ENCODE results near the gene TTC23. TPM values are rescaled to one million over a fixed set of nuclear protein-coding genes. Genes with fewer than 3 reads are reported as not detected.

The TTC23 gene
- total and polyA plus RNA-seq, 9 of the 15 experiments (the other 6 are each of a cell fraction or from before 2014, with no cell fraction given), result 0.41 to 4.5 (median 2.5) TPM

DNA sequence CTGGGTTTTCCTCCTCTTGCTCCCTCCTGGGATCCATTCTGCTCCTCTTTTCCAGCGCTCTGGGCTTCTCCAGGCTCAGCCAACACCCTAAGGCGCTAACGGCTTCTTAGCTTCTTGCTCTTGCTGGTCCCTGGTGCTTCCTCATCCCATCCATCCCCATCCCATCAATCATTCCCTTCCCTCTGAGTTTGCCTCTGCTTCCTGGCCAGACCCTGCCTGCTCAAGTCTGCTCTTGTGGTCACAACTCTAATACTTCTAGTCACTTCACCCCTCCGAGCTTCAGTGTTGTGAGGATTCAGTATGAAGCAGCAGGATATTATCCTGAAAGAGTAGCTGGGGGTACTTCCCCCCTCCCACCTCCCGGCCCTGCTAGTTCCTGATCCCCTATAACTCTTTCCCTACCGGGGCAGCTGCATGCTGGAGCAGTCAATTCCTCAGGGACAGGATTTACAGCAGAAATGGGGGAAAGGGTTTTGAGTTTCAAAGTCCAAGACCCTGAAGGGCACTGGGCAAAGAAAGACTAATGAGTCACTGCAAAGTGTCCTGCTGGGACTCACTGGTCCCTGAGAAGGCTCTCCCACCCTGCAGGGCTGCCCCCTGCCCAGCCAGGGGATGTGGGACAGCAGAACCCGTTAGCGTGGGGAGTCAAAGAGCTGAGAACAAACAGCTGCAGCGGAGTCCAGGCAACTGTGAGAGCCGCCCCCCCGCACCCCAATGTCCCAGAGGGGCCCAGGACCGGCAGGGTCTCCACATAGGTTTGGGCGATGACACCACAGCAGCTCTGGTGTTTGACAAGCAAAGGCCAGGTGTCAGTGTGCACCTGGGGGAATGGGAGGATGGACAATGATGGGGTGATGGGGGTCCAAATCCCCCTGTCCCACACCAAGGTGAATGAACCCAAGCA lies 146.8 kb downstream of the TTC23 start:
- ATAC-seq, result no peak
- H3K9ac ChIP-seq (ENCODE audit: insufficient read depth in 1 of 2, low read depth in 2 of 2, low read length in 2 of 2), result no peak overlapping the region
- no peak for DNase-seq (ENCODE audit: extremely low read depth in 1 of 4, low spot score in 3 of 4)
- ChIA-PET POLR2A (interaction anchor here (0.6 to 1.1 kb wide), 3 partner anchors 12 to 1778 kb away, joined by 4 to 6 read pairs (median 4); no protein-coding TSS in a partner anchor), CTCF (ENCODE audit: low intra/inter-chr PET ratio) (interaction anchor here (2.8 to 3.5 kb wide), 2 partner anchors 110 kb away, joined by 14 to 19 read pairs; no protein-coding TSS in a partner anchor)
- no TSS peak for BruUV-seq (replicated peaks)
- TF ChIP-seq SRSF1 (IDR thresholded peaks at IDR 0.05; ENCODE audit: low read depth, low read length), result no peak
- no peak for TF ChIP-seq SREBF2 (CRISPR knock-in tag; IDR thresholded peaks at IDR 0.05)
- TF ChIP-seq ZNF644 (tag; IDR thresholded peaks at IDR 0.05; ENCODE audit: low read depth), result no peak
- TF ChIP-seq ZEB2 (IDR thresholded peaks at IDR 0.05), result no peak
- TF ChIP-seq GTF2A2 (tag; IDR thresholded peaks at IDR 0.05), result no peak
- no peak for TF ChIP-seq ATF1 (CRISPR knock-in tag; IDR thresholded peaks at IDR 0.05)
- TF ChIP-seq ATF1 (tag; IDR thresholded peaks at IDR 0.05), result no peak
- TF ChIP-seq ZNF586 (CRISPR knock-in tag; conservative IDR thresholded peaks at IDR 0.05), result no peak
- no peak for TF ChIP-seq HEY1 (CRISPR knock-in tag; IDR thresholded peaks at IDR 0.05; ENCODE audit: borderline replicate concordance)
- TF ChIP-seq RAD21 (CRISPR knock-in tag; conservative IDR thresholded peaks at IDR 0.05 in 1 of 2, IDR thresholded peaks at IDR 0.05 in 1 of 2), result no peak
- no peak for TF ChIP-seq BCOR (IDR thresholded peaks at IDR 0.05)
- intact Hi-C loops (cut with micrococcal nuclease) (loop anchor here (5.0 kb wide), 1 partner anchor 55 kb away; no protein-coding TSS in a partner anchor), in situ Hi-C loops (cut with MboI) (loop anchor here (5.0 kb wide), 1 partner anchor 110 kb away; no protein-coding TSS in a partner anchor)
- H3K9me1 ChIP-seq (ENCODE audit: control insufficient read depth, insufficient read depth, low read length), result no peaks in the 10 kb centered on the region
- no peak for FAIRE-seq
- 2% methylated on average over 13 of the region's 13 CpGs for WGBS (ENCODE audit: insufficient coverage, low coverage, missing lambda C conversion rate)
- no peak overlapping the region for H2AFZ ChIP-seq (ENCODE audit: low read depth, low read length)
- no peaks in the 10 kb centered on the region for H3K36me3 ChIP-seq (ENCODE audit: control insufficient read depth, insufficient read depth, low read length)
- H3K4me1 ChIP-seq (replicated peaks in 1 of 2; ENCODE audit: control insufficient read depth in 2 of 2, insufficient read depth in 2 of 2, low read length in 2 of 2), result peaks cover 0 to 17% of the 10 kb centered on the region in 2 experiments; a peak in 2 of 5 replicates
- no peaks in the 10 kb centered on the region for H3K79me2 ChIP-seq (ENCODE audit: control insufficient read depth, insufficient read depth, low read length)
- H3K4me2 ChIP-seq (ENCODE audit: insufficient read depth, low read length), result no peak overlapping the region
- H3K27ac ChIP-seq (ENCODE audit: extremely low read depth, low read depth, low read length), result no peak overlapping the region
- H3K4me3 ChIP-seq, result no peak overlapping the region
- H3K9me3 ChIP-seq (replicated peaks; ENCODE audit: control insufficient read depth, insufficient read depth, low read depth, low read length), result no peaks in the 10 kb centered on the region
- no peaks in the 10 kb centered on the region for H4K20me1 ChIP-seq (replicated peaks; ENCODE audit: control insufficient read depth, insufficient read depth, low read length)
- peaks cover 7 to 43% of the 10 kb centered on the region in 2 experiments; a peak in 4 of 5 replicates for H3K27me3 ChIP-seq (ENCODE audit: control insufficient read depth in 2 of 2, insufficient read depth in 2 of 2, low read length in 2 of 2)

Data from K562 (cell line).